ENCODE results near the gene BRSK2.
A peak's percentile ranks its signal among the peaks of the same experiment; 100 is the strongest.
"Not testable (repeated sequence)": the region's sequence is repeated elsewhere in the genome, so short reads cannot be mapped to it uniquely, and the experiment has no call there.

The BRSK2 gene

GRCh38 chr11:1397146-1397861 is 7.6 kb downstream of the BRSK2 start:
- DNase-seq, result no peak

DNA sequence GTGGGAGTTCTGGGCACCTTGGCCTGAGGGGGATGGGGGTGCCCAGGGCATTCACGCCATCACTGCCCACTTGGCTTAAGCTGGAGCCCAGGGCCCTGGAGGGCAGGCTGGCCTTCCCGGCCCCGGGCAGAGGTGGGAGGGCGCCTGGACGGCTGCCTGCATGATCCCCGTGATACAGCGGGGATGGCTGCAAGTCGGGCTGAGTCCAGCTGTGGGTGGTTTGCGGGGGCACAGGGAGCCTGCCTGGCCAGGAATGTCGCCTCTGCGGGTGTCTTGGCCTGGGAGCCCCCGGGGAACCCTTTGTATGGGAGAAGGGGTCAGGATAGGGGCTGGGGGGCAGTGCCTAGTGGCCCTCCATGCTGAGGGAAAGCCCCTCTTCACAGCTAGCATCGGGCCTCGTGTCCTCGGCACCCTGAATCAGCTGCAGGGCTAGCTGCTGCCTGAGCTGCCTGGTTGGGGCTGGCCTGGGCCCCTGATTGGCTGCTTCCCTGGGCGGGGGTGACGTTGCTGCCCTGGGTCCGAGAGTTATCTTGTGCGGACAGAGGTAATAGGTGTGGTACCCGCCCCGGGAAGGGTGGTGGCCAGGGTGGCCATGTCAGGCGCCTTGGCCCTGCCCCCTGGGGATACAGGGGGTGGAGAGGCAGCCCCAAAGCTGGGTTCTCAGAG is 8.3 kb downstream of the BRSK2 start:
- DNase-seq, result no peak

- DNase-seq, result no peak
Measured at GRCh38 chr11:1398528-1399235, 8.9 kb downstream of the BRSK2 start.

GRCh38 chr11:1399386-1400316 is 9.9 kb downstream of the BRSK2 start:
- DNase-seq, result no peak

DNA sequence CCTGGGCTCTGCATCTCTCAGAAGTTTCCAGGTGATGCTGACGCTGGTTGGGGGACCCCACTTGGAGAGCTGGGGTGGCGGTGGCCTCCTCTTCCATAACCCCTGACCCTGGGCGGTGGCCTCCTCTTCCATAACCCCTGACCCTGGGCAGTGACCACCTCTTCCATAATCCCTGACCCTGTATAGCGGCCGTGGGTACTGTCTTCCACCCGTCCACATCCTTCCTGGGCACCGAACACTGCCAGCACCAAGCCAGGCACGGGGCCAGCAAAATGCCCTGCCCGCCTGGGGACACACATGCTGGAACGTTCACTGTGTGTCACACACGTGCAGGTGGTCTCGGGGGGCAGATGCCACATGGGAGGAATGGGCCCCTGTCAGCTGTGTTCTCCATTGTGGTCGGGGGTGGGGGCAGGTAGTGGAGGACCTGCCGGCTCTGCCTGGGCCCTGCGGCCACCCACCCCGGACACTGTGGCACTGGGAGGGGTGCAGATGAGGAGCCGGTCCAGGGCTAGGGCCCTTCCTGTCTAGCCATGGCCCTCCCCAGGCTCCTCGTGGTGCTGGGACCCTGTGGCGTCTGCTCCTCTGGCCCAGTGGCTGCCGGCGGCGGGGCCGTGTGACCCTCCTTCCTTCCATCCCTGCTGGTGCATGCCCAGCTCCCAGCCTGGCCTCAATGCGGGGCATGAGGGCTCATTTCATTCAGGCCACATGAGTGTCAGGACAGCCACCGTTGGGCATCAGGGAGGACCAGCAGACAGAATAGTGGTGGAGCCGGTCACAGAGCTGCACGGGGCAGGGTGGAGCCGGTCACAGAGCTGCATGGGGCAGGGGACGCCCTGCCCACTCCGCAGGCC is 10.8 kb downstream of the BRSK2 start:
- DNase-seq, result no peak

GRCh38 chr11:1401171-1401445 is 11.4 kb downstream of the BRSK2 start:
- DNase-seq, result no peak

GRCh38 chr11:1401656-1402221 is 12.0 kb downstream of the BRSK2 start:
- DNase-seq, result peak; percentile 88

DNA sequence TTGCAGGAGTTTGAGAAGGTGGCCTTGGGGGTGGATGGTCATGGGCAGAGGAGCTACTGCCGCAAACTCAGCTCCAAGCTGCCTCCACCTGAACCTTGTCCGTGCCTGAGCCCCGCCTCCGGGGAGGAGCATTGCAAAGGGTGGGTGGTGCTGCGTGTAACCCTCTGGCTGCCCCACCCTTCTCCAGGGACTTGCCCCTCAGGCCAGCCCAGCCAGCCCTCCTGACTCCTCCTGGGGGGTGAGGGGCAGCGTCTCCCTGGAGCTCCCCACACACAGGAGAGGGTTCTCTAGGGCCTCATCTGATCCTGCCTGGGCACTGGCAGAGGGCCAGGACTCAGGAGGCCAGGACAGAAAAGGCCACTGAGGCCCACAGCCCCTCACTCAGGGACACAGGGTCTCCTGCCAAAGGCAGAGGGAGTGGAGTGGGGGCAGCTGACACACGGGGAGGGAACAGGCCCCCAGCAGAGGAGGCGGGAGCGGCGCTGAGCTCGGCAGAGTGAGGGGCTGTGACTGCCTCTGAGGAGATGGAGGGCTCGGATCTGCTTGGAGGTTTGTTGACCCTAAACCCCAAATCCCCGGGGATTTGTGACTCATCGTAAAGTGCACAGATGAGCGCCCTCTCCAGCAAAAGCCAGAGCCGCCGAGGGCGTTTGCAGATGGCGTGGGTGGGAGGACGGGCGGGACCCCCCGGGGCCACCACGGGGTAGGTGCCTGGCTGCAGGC is 12.8 kb downstream of the BRSK2 start:
- no peak for DNase-seq

- no peak for DNase-seq
Measured at GRCh38 chr11:1403078-1403620, 13.4 kb downstream of the BRSK2 start.

DNA sequence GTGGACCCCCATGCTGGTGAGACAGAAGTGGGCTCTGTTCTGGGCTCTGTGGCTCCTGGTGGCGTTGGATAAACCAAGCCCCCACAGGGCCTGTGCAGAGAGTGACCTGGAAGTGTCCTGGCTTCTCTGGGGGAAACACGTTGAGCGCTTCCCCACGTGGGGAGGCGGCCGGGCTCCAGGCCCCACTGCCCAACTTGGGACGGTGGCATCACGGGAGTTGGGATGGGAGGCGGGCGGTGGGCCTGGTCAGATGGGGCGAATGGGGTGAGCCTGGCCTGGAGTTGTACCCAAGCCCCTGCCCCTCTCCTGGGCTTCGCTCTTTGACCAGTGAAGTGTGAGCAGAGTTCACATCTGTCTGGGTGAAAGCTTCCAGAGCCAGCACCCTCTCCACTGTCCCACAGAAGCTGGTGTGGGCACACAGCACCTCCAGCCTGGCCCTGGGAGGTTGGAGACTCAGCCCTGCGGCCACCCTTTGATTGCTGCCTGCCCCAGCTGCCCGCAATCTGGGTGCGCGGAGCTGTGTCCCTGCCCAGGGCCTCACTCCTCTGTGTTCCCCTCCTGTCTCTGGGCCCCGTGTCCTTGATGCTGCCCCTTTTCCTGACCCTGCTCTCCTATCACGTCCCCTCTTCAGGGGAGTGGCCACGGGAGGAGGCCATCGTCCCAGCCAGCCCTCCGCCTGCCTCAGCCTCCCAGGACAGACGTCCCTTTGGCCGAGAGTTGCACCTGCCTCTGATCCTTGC is 14.2 kb downstream of the BRSK2 start:
- DNase-seq, result no peak

- no peak for DNase-seq
Measured at GRCh38 chr11:1404461-1405185, 14.9 kb downstream of the BRSK2 start.

DNA sequence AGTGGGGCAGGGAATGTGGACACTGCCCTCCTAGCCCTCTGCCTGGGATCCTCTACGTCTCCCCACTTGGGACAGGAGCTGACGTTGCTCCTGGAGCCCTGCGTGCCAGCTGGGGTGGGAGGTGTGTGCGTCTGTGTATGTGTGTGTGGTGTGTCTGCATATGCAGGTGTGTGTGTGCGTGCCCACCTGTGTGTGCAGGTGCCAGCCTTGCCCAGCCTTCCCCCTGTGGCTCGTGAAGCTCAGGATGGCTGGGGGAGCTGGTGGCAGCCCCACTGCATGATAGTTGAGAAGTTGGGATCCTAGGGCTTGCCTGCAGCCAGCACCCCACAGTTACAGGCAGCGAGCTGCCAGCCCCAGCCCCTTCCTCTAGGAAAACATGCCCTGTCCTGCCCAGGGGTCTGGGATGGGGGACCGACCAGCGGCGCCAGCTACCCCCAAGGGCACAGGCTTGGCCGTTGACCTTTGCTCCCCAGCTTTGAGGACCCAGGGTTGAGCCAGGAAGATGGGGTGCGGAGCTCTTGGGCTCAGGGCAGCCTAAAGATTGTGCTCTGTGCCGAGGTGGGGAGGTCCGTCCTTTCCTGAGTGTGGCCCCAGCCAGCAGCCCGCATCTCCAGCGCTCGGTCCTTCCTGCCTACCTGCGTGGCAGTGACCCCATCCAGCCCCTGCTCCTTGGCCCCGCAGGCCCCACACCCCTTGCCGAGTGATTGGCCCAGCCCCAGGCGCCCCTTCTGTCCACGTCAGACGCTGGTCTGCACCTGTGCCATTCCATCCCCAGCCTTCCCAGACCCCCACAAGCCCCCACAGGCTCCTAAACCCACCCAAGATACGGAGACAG is 15.7 kb downstream of the BRSK2 start:
- no peak for DNase-seq

- DNase-seq, result no peak
Measured at GRCh38 chr11:1406571-1407485, 17.1 kb downstream of the BRSK2 start.

- DNase-seq, result no peak
Measured at GRCh38 chr11:1407668-1408067, 17.9 kb downstream of the BRSK2 start.

- DNase-seq, result no peak
Measured at GRCh38 chr11:1408346-1408745, 18.6 kb downstream of the BRSK2 start.

- DNase-seq, result no peak
Measured at GRCh38 chr11:1409108-1409851, 19.5 kb downstream of the BRSK2 start.

DNA sequence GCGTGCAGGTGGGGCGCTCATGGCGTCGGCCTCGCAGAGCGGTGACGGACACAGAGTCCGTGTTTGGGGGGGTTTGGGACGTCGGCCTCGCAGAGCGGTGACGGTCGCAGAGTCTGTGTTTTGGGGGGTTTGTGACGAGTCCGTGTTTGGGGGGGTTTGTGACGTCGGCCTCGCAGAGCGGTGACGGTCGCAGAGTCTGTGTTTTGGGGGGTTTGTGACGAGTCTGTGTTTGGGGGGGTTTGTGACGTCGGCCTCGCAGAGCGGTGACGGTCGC is 20.1 kb downstream of the BRSK2 start:
- DNase-seq, result not testable (repeated sequence)

Data from right forelimb (tissue), 1 donor.